Neural progenitor cell (in vitro differentiated cells): Measurements from ENCODE around the gene TRIML2. TPM values are rescaled to one million over a fixed set of nuclear protein-coding genes. Genes with fewer than 3 reads are reported as not detected.
"Not testable (repeated sequence)": the region's sequence is repeated elsewhere in the genome, so short reads cannot be mapped to it uniquely, and the experiment has no call there.

Experiments used
- DNase-seq: peaks from one replicate; pipeline ENCODE4 v3.0.0-alpha.2; 2016; ENCODE audit warnings: low spot score
- H2AFZ ChIP-seq: fragments of 200-600 bp; sonication (generic); replicated peaks from 2 replicates; pipeline ENCODE4 v1.6.1; 2016; ENCODE audit warnings: antibody characterized with exemption
- H3F3A ChIP-seq: fragments of 200-600 bp; sonication (generic); 2 replicates; pipeline ENCODE4 v1.6.1; 2016; ENCODE audit warnings: antibody characterized with exemption, low read depth
- H3K27ac ChIP-seq: fragments of 200-600 bp; sonication (generic); 2 replicates; pipeline ENCODE4 v1.5.1; 2016; ENCODE audit warnings: mild to moderate bottlenecking
- H3K27me3 ChIP-seq: fragments of 200-600 bp; sonication (generic); 2 replicates; pipeline ENCODE4 v1.6.1; 2016; ENCODE audit warnings: mild to moderate bottlenecking, moderate library complexity
- H3K36me3 ChIP-seq: fragments of 200-600 bp; sonication (generic); 2 replicates; pipeline ENCODE4 v1.5.1; 2016
- H3K4me1 ChIP-seq: fragments of 200-600 bp; sonication (generic); 2 replicates; pipeline ENCODE4 v1.6.1; 2016; ENCODE audit warnings: mixed run types
- H3K4me2 ChIP-seq: fragments of 200-600 bp; sonication (generic); 2 replicates; pipeline ENCODE4 v1.6.1; 2016
- H3K4me3 ChIP-seq: fragments of 200-600 bp; sonication (generic); 2 replicates; pipeline ENCODE4 v1.5.1; 2016
- H3K79me2 ChIP-seq: fragments of 200-600 bp; sonication (generic); 2 replicates; pipeline ENCODE4 v1.6.1; 2016; ENCODE audit warnings: low read depth
- H3K9ac ChIP-seq: fragments of 200-600 bp; sonication (generic); 2 replicates; pipeline ENCODE4 v1.6.1; 2016
- H3K9me3 ChIP-seq: fragments of 200-600 bp; sonication (generic); 2 replicates; pipeline ENCODE4 v1.5.1; 2016; ENCODE audit warnings: low read depth
- H4K20me1 ChIP-seq: fragments of 200-600 bp; sonication (generic); 2 replicates; pipeline ENCODE4 v1.6.1; 2016; ENCODE audit warnings: low read depth
- H3K27ac Mint-ChIP-seq: 3 replicates; pipeline ENCODE4 v1.8.0; 2021; ENCODE audit warnings: mixed read lengths
- H3K27me3 Mint-ChIP-seq: 2 replicates; pipeline ENCODE4 v1.8.0; 2022; ENCODE audit warnings: low read depth, mild to moderate bottlenecking, inconsistent platforms, moderate library complexity, mixed read lengths; ENCODE audit not compliant: insufficient read depth
- H3K36me3 Mint-ChIP-seq: 3 replicates; pipeline ENCODE4 v1.8.0; 2021; ENCODE audit warnings: mixed read lengths
- H3K4me1 Mint-ChIP-seq: 3 replicates; pipeline ENCODE4 v1.8.0; 2021; ENCODE audit warnings: mixed read lengths
- H3K4me3 Mint-ChIP-seq: 3 replicates; pipeline ENCODE4 v1.8.0; 2021; ENCODE audit warnings: mild to moderate bottlenecking, moderate library complexity, mixed read lengths
- H3K9me3 Mint-ChIP-seq: 3 replicates; pipeline ENCODE4 v1.8.0; 2020; ENCODE audit warnings: mixed read lengths
- EZH2 ChIP-seq: fragments of 200-600 bp; sonication (generic); IDR thresholded peaks from 2 replicates; pipeline ENCODE4 v1.6.1; 2017; ENCODE audit warnings: antibody characterized with exemption, mild to moderate bottlenecking, moderate library complexity
- EZH2phosphoT487 ChIP-seq: fragments of 200-600 bp; sonication (generic); IDR thresholded peaks from 2 replicates; pipeline ENCODE4 v1.6.1; 2017; ENCODE audit warnings: antibody characterized with exemption
- total RNA-seq: library from RNA; depleted of rRNA; stranded (reverse); fragments of >200 nt; gene quantifications from 2 replicates; pipeline ENCODE4 v1.2.3, GENCODE V29; 2015; ENCODE audit warnings: low replicate concordance
- TF ChIP-seq, protein P1 (sequence below): fragments of 200-600 bp; sonication (generic); IDR thresholded peaks from 2 replicates; pipeline ENCODE4 v1.5.1; 2017; ENCODE audit warnings: antibody characterized with exemption, mild to moderate bottlenecking

TRIML2 gene
- total RNA-seq, 1 donor from 2014 or later: 0.65 TPM

- no peak overlapping the region for H3K9ac ChIP-seq
- no peaks in the 10 kb centered on the region for H3K27me3 ChIP-seq
- no peaks in the 10 kb centered on the region for H3K4me1 Mint-ChIP-seq
- no peaks in the 10 kb centered on the region for H3K4me1 ChIP-seq
- no peak overlapping the region for H3K4me3 Mint-ChIP-seq
- no peak overlapping the region for H3K27ac Mint-ChIP-seq
- H3K79me2 ChIP-seq: no peaks in the 10 kb centered on the region
- H3K36me3 Mint-ChIP-seq: no peaks in the 10 kb centered on the region
- H3K4me2 ChIP-seq: no peak overlapping the region
- TF ChIP-seq EZH2 (no peak), EZH2phosphoT487 (no peak)
- TF ChIP-seq, protein P1, sequence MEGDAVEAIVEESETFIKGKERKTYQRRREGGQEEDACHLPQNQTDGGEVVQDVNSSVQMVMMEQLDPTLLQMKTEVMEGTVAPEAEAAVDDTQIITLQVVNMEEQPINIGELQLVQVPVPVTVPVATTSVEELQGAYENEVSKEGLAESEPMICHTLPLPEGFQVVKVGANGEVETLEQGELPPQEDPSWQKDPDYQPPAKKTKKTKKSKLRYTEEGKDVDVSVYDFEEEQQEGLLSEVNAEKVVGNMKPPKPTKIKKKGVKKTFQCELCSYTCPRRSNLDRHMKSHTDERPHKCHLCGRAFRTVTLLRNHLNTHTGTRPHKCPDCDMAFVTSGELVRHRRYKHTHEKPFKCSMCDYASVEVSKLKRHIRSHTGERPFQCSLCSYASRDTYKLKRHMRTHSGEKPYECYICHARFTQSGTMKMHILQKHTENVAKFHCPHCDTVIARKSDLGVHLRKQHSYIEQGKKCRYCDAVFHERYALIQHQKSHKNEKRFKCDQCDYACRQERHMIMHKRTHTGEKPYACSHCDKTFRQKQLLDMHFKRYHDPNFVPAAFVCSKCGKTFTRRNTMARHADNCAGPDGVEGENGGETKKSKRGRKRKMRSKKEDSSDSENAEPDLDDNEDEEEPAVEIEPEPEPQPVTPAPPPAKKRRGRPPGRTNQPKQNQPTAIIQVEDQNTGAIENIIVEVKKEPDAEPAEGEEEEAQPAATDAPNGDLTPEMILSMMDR: no peak
- H3K27ac ChIP-seq: no peak overlapping the region
- no peaks in the 10 kb centered on the region for H3K36me3 ChIP-seq
- H2AFZ ChIP-seq: no peak overlapping the region
- no peaks in the 10 kb centered on the region for H3K9me3 ChIP-seq
- no peak for DNase-seq
- H3F3A ChIP-seq: no peaks in the 10 kb centered on the region
- H4K20me1 ChIP-seq: no peaks in the 10 kb centered on the region
- H3K4me3 ChIP-seq: no peak overlapping the region
- no peaks in the 10 kb centered on the region for H3K9me3 Mint-ChIP-seq
- no peaks in the 10 kb centered on the region for H3K27me3 Mint-ChIP-seq
Measured at GRCh38 chr4:188076169-188076568, 33.2 kb downstream of the TRIML2 start.

DNA sequence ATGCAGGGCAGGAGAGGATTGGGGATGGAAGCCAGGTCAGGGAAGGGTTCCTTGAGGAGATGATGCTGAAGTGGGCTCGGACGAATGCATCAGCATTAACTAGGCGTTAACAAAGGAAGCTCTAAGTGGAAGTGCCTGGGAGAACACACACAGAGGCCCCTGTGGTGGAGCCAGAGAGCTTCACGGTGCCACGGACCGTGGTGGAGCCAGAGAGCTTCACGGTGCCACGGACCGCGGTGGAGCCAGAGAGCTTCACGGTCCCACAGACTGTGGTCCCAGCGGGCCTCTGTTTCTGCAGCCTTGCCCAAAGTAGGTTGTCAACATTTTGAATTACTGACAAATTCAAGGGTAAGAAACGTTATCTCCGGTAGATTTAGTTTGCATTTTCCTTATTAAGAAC is 48.3 kb downstream of the TRIML2 start:
- H3K27ac Mint-ChIP-seq: no peak overlapping the region
- Histone ChIP-seq H3K27ac (no peak overlapping the region), H4K20me1 (no peaks in the 10 kb centered on the region), H3K79me2 (no peaks in the 10 kb centered on the region), H3K9me3 (no peaks in the 10 kb centered on the region), H3K27me3 (no peaks in the 10 kb centered on the region), H3K9ac (no peak overlapping the region), H3K4me1 (no peaks in the 10 kb centered on the region), H3F3A (no peaks in the 10 kb centered on the region), H3K36me3 (no peaks in the 10 kb centered on the region), H3K4me2 (no peak overlapping the region), H2AFZ (no peak overlapping the region), H3K4me3 (no peak overlapping the region)
- no peaks in the 10 kb centered on the region for H3K4me1 Mint-ChIP-seq
- H3K4me3 Mint-ChIP-seq: no peak overlapping the region
- no peaks in the 10 kb centered on the region for H3K27me3 Mint-ChIP-seq
- no peak for DNase-seq
- TF ChIP-seq EZH2phosphoT487 (no peak), EZH2 (no peak)
- TF ChIP-seq, protein P1: no peak
- no peaks in the 10 kb centered on the region for H3K36me3 Mint-ChIP-seq
- H3K9me3 Mint-ChIP-seq: peaks cover 2% of the 10 kb centered on the region

GRCh38 chr4:188053302-188053701 is 56.1 kb downstream of the TRIML2 start:
- H3K36me3 ChIP-seq: no peaks in the 10 kb centered on the region
- H3K27ac ChIP-seq: no peak overlapping the region
- no peak overlapping the region for H3K4me3 Mint-ChIP-seq
- no peaks in the 10 kb centered on the region for H3F3A ChIP-seq
- no peaks in the 10 kb centered on the region for H3K9me3 Mint-ChIP-seq
- no peak overlapping the region for H3K9ac ChIP-seq
- H3K27ac Mint-ChIP-seq: no peak overlapping the region
- DNase-seq: peak; percentile 16
- H3K4me1 ChIP-seq: no peaks in the 10 kb centered on the region
- no peak overlapping the region for H2AFZ ChIP-seq
- no peak overlapping the region for H3K4me3 ChIP-seq
- no peaks in the 10 kb centered on the region for H3K79me2 ChIP-seq
- TF ChIP-seq EZH2phosphoT487: no peak
- no peak for TF ChIP-seq EZH2
- TF ChIP-seq, protein P1: no peak
- H3K36me3 Mint-ChIP-seq: no peaks in the 10 kb centered on the region
- no peaks in the 10 kb centered on the region for H3K27me3 Mint-ChIP-seq
- H3K4me2 ChIP-seq: no peak overlapping the region
- H3K9me3 ChIP-seq: no peaks in the 10 kb centered on the region
- no peaks in the 10 kb centered on the region for H3K4me1 Mint-ChIP-seq
- no peaks in the 10 kb centered on the region for H4K20me1 ChIP-seq
- H3K27me3 ChIP-seq: no peaks in the 10 kb centered on the region

DNA sequence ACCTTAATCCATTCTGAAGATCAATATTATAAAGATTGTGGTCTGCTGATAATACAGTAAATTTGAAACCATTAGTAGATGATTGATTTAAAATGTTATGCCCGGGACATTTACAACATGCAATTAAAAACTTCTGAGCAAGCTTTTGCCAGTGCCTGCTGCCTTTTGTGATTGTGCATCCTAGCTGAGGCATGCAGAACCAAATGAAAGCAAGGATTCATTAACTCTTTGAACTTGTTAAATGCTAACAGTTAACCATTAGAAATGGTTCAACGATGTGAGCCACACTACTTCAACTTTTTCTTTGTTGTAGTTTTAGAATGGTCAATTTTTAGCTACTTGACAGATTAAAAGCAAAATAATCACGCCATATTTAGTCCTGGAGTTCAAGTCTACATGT is 62.7 kb downstream of the TRIML2 start:
- Histone ChIP-seq H2AFZ (no peak overlapping the region), H3K4me2 (no peak overlapping the region), H3K36me3 (no peaks in the 10 kb centered on the region), H4K20me1 (no peaks in the 10 kb centered on the region), H3K4me3 (no peak overlapping the region), H3K4me1 (no peaks in the 10 kb centered on the region), H3K9ac (no peak overlapping the region), H3K27me3 (no peaks in the 10 kb centered on the region), H3K79me2 (no peaks in the 10 kb centered on the region), H3K9me3 (no peaks in the 10 kb centered on the region), H3F3A (no peaks in the 10 kb centered on the region), H3K27ac (no peak overlapping the region)
- no peak overlapping the region for H3K4me3 Mint-ChIP-seq
- H3K4me1 Mint-ChIP-seq: peaks cover 5% of the 10 kb centered on the region
- H3K27me3 Mint-ChIP-seq: no peaks in the 10 kb centered on the region
- no peaks in the 10 kb centered on the region for H3K36me3 Mint-ChIP-seq
- no peak overlapping the region for H3K27ac Mint-ChIP-seq
- peaks cover 5% of the 10 kb centered on the region for H3K9me3 Mint-ChIP-seq
- DNase-seq: no peak
- TF ChIP-seq EZH2phosphoT487: no peak
- TF ChIP-seq EZH2: no peak
- TF ChIP-seq, protein P1: no peak

DNA sequence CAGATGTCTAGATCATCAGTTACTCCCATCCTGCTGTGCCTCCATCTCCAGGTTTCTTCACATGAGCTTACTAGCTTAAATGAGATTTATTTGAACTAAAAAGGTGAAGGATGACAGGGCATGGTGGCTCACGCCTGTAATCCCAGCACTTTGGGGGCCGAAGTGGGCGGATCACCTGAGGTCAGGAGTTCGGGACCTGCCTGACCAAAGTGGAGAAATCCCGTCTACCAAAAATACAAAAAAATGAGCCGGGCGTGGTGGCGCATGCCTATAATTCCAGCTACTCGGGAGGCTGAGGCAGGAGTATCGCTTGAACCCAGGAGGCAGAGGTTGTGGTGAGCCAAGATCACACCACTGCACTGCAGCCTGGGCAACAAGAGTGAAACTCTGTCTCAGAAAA is 63.9 kb downstream of the TRIML2 start:
- not testable (repeated sequence) for H3K9me3 ChIP-seq, H4K20me1 ChIP-seq, H3K9ac ChIP-seq, H3K4me1 Mint-ChIP-seq, H3K4me1 ChIP-seq, H3K4me2 ChIP-seq, H3K27me3 Mint-ChIP-seq, H3F3A ChIP-seq, H3K79me2 ChIP-seq, H3K4me3 Mint-ChIP-seq, H3K27ac Mint-ChIP-seq, H3K27me3 ChIP-seq, H3K4me3 ChIP-seq, DNase-seq, H3K27ac ChIP-seq, H3K36me3 ChIP-seq, H3K36me3 Mint-ChIP-seq, H2AFZ ChIP-seq
- peaks cover 11% of the 10 kb centered on the region for H3K9me3 Mint-ChIP-seq
